Jurkat, Clone E6-1 (cell line): ENCODE data around the gene WDPCP. TPM values are rescaled to one million over a fixed set of nuclear protein-coding genes. Genes with fewer than 3 reads are reported as not detected.
"Not testable (repeated sequence)": the region's sequence is repeated elsewhere in the genome, so short reads cannot be mapped to it uniquely, and the experiment has no call there.

ENCODE experiments used
- DNase-seq: peaks from one replicate; pipeline ENCODE4 v3.0.0-alpha.2; 2011; ENCODE audit warnings: low read depth, low spot score
- H3K4me3 ChIP-seq: 2 replicates; pipeline ENCODE4 v1.5.1; 2011; ENCODE audit warnings: mild to moderate bottlenecking, low read length, control low read depth, moderate library complexity
- polyA plus RNA-seq: library from polyadenylated mRNA; unstranded; fragments of >200 nt; gene quantifications from one replicate; pipeline ENCODE4 v1.2.1, GENCODE V29; 2012; ENCODE audit warnings: missing spikeins; ENCODE audit not compliant: insufficient read length, insufficient read depth

Gene WDPCP, protein sequence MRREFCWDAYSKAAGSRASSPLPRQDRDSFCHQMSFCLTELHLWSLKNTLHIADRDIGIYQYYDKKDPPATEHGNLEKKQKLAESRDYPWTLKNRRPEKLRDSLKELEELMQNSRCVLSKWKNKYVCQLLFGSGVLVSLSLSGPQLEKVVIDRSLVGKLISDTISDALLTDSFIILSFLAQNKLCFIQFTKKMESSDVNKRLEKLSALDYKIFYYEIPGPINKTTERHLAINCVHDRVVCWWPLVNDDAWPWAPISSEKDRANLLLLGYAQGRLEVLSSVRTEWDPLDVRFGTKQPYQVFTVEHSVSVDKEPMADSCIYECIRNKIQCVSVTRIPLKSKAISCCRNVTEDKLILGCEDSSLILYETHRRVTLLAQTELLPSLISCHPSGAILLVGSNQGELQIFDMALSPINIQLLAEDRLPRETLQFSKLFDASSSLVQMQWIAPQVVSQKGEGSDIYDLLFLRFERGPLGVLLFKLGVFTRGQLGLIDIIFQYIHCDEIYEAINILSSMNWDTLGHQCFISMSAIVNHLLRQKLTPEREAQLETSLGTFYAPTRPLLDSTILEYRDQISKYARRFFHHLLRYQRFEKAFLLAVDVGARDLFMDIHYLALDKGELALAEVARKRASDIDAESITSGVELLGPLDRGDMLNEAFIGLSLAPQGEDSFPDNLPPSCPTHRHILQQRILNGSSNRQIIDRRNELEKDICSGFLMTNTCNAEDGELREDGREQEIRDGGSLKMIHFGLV
- polyA plus RNA-seq: 6.8 TPM

DNA sequence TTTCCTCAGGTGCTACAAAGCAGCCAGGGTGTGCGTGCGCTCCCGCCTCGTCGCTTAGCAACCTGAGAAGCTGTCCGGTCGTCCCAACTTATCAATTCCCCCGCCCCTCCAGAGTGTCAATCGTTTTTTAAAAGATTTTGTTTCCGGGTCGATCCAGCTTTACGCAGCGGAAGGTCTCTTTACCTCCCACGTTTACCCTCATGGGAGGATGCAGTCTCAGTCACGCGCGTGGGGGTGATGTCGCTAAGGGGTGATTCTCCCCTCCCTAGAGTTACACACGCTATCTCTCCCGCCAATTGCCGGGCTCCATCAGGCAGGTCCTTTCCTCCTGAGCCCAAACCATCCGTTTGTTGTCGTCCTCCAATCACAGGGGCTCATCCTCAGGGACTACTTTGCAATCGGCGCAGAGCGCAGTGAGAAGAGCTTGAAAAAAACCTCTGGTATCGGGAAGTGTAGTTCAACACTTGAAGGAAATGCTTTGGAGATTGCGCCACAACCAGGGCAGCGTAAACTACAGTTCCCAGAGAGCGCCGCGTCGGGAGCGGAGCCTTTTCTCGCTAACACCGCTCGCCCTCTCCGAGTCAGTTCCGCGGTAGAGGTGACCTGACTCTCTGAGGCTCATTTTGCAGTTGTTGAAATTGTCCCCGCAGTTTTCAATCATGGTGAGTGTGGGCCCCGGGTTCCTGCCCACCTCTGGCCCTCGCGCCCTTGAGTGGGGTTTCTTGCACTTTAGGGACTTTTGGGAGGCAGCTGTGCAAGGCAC, at the start of gene WDPCP, which contains the start of gene MDH1:
WDPCP (minus strand) TSS at position 93 of the 763 bp plus-strand sequence. CDS start 206 bp downstream, outside the sequence.
MDH1 (plus strand) TSS at position 579 of the 763 bp plus-strand sequence; CDS start at position 660, 81 bp downstream.
- peak within 1 kb of the TSS; percentile 80 for H3K4me3 ChIP-seq
- peak; percentile 99 for DNase-seq

DNA sequence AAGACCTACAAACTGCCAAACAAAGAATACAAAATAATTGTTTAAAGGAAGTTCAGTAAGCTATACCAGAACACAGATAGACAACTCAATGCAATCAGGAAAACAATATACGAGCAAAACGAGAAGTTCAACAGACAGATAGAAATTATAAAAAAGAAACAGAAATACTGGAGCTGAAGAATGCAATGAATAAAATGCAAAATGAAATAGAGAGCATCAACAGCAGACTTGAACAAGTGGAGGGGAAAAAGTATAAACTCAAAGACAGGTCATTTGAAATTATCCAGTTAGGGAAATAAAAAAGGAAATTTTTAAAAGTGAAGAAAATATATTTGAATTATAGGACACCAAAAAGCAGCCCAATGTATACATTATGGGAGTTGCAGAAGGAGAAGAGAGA, 44.1 kb upstream of the WDPCP start:
- DNase-seq: no peak
- no peak overlapping the region for H3K4me3 ChIP-seq

DNA sequence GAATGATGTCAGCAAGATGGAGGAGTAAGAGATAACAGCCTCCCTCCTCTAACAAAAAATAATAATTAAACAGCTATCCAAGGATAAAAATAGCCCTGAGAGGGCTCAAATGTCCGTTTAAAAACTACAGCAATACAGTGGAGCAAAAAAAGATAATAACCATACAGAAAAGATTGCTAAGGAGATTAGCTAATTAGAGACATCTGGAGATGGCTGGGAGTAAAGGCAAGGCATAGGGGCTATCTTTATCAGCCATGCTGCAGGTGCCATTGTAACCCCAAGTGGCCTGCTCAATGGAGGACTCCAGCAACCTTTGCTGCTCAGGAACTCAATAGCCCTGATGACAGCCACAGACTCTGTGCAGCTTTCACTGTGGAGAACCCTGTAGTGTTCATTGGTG, 43.2 kb upstream of the WDPCP start:
- no peak for DNase-seq
- H3K4me3 ChIP-seq: no peak overlapping the region

DNA sequence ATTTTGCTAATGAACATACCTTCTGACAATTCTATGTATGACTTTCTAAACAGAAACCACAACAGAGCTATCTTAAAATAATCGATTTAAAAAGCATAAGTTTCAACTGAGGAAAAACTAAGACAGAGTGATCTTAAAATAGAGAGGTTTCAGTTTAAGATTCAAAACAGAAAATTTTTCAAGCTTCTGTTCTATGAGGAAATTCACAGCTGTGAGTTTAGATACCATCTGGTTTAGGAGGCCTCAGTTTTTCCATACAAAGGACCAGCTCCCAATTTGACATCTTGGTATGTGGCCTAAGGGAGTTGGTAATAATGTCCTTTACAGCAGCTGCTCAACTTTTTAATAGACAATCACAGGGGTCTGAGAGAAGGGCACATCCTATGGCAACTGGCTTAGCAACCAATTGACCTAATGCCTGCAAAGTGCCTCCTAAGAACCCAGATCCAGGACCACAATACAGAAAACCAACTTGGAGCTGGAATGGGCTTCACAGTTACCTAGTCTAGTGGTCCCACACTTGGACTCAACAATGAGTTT, 40.2 kb upstream of the WDPCP start:
- DNase-seq: no peak
- H3K4me3 ChIP-seq: no peak overlapping the region

DNA sequence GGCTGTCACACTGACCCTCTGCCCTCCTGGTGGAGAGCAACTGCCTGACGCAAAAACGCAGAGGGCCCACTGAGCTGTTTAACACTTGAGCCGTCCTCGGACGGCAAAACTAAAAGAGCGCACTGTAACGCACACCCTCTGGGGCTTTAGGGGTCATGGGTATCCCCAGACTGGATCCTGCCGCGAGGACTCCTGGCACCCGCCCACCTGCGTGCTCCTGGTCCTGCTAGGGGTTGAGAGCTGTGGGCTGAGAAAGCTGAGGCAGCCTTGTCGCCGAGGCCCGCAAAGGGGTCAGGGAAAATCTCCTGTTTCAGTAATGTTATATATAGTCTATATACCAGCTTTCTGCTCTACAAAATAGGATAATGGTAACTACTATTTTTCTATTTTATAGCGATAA, 39.6 kb upstream of the WDPCP start:
- no peak for DNase-seq
- no peak overlapping the region for H3K4me3 ChIP-seq

DNA sequence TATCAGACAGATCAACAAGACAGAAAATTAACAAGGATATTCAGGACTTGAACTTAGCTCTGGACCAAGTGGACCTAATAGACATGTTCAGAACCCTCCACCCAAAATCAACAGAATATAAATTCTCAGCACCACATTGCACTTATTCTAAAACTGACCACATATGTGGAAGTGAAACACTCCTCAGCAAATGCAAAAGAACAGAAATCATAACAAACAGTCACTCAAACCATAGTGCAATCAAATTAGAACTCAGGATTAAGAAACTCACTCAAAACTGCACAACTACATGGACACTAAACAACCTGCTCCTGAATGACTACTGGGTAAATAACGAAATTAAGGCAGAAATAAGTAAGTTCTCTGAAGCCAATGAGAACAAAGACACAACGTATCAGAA, 35.5 kb upstream of the WDPCP start:
- H3K4me3 ChIP-seq, DNase-seq: not testable (repeated sequence)

DNA sequence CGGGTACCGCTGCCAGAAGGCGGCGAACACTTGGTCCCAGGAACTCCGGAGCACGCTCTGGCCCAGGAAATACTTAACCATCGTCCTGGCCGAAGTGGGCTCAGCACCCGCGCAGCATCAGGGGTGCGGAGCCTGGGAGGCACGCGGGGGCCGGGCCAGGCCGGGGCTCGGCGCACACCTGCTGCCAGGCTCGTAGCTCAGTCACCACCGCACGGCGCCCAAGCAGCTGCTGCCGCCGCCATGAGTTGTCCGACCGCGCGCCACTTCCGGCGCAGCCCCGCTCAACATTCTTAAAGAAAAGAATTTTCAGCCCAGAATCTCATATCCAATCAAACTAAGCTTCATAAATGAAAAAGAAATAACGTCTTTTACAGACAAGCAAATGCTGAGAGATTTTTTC, 34.5 kb upstream of the WDPCP start:
- no peak for DNase-seq
- H3K4me3 ChIP-seq: no peak overlapping the region

DNA sequence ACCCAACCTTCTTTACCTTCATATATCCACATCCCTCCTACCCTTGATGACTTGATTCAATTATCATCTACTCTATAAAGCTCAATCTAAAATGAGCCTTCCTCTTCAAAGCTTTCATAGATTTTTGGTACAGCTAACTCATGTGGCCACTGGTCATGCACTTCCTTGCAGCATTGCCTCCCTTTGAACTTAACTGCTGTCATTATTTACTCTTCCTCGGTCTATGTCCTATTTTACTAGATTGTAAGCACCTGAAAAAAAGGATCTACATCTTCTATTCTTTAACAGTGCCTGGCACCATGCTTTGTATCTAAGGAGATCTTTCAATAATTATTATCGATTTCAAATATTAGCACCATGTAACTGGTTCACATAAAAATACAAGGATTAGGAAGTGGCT, 31.1 kb upstream of the WDPCP start:
- no peak for DNase-seq
- H3K4me3 ChIP-seq: no peak overlapping the region

DNA sequence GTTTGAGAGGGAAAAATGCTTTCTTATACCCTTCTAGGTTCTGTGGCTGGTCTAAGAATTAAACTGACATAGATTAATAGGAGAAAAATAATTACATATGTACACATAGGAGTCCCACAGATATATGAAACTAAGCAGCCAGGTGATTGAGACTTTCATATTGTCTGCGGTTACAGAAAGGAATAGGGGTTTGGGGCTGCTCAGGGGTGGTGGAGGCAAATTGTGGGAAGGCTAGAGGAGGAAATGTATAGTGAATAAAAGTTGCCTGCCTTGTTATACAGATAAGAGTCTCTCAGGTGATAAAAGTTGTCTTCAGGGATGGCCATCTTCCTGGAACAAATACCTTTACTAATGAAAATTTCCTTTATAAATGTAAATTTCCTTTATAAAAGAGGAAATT, 29.1 kb upstream of the WDPCP start:
- peak; percentile 11 for DNase-seq
- H3K4me3 ChIP-seq: no peak overlapping the region

DNA sequence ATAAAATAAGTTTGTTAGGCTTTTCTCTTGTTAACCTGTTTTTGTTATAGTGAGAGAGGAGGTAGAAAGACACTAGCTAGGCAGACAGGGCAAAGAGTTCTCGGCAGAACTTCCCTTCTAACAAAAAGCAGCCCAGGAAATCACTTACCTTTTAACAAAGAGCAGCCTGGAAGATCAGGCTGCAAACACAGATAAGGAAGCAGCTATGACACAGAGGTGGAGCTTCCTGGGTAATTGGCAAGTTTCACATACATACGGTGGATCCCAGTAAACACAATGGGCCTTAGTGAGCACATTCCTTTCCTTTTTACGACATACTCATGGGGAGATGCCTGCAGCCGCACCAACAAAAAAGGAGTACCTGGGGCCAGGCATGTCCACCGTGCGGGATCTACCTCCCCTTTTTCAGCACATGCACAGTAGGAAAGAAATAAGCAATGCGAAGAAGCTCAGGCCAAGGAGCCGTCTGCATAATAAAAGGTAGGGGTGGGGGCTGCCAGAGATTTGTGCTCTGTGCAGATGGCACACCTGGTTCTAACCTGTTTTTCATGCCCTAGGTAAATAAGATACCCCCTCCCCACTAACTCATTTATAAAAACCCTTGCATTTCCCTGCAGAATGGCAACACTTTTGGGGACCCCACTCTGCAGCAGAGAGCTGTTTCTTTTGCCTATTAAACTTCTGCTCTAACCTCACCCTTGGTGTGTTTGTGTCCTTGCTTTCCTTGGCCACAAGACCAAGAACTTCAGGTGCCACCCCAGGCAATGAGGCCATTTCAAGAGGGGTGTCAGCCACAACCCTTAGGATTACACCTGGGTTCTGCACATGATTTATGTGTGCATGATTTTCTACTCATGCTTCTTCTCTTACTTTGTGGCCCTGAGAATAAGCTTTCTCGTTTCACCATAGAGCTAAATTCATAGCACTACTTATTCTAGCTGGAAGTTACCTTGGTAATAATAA, 27.0 kb upstream of the WDPCP start:
- no peak for DNase-seq

DNA sequence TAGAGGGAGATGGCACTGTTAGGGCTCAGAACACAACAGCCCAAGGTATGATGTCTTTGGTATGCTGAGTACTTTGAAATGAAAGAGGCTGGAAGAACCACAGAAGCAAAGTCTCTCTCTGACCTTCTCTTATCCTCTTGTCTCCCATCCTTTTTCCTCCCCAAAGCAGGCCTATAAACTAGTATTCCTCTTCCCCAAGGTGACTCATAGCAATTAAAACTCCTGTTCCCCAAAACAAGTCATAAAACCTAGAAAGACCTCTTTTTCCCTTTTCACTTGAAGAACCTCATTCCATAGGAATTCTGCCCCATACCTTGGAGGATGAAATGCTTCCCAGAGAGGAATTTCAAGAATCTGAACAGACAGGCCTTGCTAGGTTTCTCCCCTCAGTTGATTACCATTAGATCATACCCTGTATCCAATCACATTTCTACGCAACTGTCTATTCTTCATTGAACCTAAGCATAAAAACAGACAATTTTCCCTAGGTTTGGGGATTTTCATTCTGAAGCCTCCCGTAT, 26.2 kb upstream of the WDPCP start:
- no peak for DNase-seq
- no peak overlapping the region for H3K4me3 ChIP-seq

More for the DNA sequence above, 27.0 kb upstream of the WDPCP start:
- no peak overlapping the region for H3K4me3 ChIP-seq

DNA sequence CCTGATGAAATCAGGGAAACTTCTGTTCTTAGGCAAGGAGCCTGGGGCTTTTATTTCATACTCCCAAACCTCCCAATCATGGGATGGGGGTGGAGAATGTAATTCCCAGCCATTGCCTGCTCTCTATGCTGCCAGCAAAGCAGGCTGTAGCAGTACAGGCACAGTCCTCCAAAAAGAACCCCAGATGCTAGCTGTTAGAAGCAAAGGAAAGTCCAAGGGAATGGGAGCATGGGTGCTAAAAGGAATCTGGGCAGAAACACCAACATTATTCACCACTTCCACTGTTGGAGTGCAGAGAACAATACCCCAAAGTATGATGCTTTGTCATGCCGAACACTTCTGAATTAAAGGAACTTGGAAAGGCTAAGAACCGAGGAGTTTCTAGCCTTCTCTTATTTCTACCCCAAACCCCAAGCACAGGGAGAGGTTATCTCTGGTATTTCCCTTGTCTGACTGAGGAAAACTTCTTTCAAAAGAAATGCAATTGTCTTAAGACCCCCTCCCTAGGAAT, 25.2 kb upstream of the WDPCP start:
- H3K4me3 ChIP-seq: no peak overlapping the region
- no peak for DNase-seq

DNA sequence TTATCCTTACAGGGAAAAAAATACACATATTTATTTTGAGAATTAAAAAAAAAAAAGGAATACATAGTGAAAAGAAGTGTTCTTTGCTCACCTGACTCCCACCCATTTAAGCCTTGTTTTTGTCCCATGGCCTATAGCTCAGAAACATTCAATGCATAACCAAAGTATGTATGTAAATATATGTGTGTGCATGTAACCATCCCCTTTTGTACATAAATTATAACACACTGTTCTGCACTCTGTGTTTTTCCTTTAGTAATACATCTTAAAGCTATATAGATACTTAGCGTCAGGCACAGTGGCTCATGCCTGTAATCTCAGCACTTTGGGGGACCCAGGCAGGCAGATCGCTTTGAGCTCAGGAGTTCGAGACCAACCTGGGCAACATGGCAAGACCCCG, 22.2 kb upstream of the WDPCP start:
- no peak for DNase-seq
- H3K4me3 ChIP-seq: no peak overlapping the region

DNA sequence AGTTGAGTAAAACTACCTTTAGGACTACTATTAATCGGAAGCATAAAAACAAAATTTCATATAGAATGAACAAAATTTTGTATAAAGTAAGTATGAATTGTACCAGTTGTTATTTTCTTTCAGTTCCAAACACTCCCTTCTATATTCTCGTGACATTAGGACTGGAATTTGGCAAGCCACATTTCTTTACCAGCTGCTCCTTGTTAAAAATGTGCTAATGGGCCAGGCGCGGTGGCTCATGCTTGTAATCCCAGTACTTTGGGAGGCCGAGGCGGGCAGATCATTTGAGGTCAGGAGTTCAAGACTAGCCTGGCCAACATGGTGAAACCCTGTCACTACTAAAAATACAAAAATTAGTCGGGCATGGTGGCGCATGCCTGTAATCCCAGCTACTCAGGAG, 20.6 kb upstream of the WDPCP start:
- not testable (repeated sequence) for DNase-seq, H3K4me3 ChIP-seq

DNA sequence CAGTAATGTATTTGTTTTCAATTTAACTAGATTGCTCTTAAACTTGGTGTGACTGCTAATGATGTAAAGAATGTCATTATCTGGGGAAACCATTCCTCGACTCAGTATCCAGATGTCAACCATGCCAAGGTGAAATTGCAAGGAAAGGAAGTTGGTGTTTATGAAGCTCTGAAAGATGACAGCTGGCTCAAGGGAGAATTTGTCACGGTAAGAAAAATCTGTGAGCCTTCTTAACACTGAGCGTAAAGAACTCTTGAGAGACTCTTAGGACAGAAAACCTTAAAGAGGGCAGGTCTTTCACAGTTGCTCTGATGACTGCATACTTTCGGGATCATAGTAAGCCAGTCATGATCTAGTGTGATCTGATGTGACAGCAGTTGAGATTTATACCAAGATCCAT, 16.4 kb upstream of the WDPCP start:
- H3K4me3 ChIP-seq: no peak overlapping the region

DNA sequence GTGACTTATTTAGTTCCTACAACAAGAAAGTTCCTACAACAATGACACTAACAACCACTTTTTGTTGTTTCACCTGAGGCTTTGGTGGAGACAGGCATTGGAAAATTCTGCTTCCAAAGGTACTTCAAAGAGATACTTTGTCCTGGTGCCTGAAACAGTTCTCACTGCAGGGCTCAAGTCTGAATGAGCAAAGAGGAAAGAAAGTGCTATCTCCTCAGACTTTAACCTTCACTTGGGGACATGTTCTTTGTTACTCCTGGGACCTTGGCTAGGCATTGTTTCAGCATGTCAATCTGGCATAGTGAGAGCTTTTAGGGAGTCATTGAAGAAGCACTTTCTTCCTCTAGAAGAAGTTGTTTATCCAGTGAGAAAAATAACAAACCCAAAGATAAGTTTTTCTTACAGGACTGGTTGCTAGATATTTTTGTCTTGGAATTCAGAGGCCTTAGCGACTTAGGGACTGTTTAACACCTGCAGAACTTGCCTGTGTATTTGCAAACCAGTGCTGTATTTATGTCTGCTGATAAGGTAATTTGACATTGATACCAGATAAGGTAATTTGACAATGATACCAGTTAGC, 12.7 kb upstream of the WDPCP start:
- H3K4me3 ChIP-seq: no peak overlapping the region
- no peak for DNase-seq

More for the DNA sequence above, 16.4 kb upstream of the WDPCP start:
- no peak for DNase-seq

DNA sequence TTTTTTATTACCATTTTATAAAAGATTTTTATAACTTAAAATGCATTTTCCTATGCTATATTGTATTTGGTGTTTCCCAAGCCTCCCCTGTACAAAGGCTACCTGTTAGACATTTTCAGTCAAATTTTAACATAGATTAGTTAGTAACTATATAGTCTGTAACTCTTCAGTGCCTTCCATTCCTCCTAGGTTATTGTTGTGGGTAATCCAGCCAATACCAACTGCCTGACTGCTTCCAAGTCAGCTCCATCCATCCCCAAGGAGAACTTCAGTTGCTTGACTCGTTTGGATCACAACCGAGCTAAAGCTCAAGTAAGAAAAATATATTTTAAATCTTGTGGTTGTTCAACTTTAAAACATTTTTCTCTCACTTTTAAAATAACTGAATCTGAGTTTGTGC, 10.7 kb upstream of the WDPCP start:
- no peak for DNase-seq
- no peak overlapping the region for H3K4me3 ChIP-seq
